H1 (cell line): ENCODE results near the gene HLA-A. TPM values are rescaled to one million over a fixed set of nuclear protein-coding genes. Genes with fewer than 3 reads are reported as not detected.

Experiments
- CTCF ChIA-PET: fragments of 300-600 bp; sonication (Branson Sonifier 250); formaldehyde crosslinking; loops from one replicate; lab custom pipeline; 2021; ENCODE audit not compliant: partially characterized antibody; lab: Charles Lee
- POLR2A ChIA-PET: fragments of 300-600 bp; sonication (Branson Sonifier 250); formaldehyde crosslinking; loops from one replicate; lab custom pipeline; 2021; ENCODE audit warnings: inconsistent platforms; ENCODE audit not compliant: partially characterized antibody; lab: Charles Lee
- DNase-seq, 2 experiments: peaks; one replicate each; pipeline versions ENCODE4 v3.0.0 to v3.0.0-alpha.2; 2010 to 2022; ENCODE audit warnings: low spot score in 2 of 2, low read depth in 1 of 2, mixed read lengths in 1 of 2
- FAIRE-seq: peaks from 2 replicates; lab custom pipeline; 2011; peaks lifted over from hg19 to GRCh38; lab: Jason Lieb, UNC
- H2AFZ ChIP-seq: 2 replicates; pipeline ENCODE4 v1.8.1; 2012; ENCODE audit warnings: low read length, inconsistent platforms
- H2AK5ac ChIP-seq: 2 replicates; pipeline ENCODE4 v1.6.1; 2013; ENCODE audit warnings: low read depth, low read length
- H2BK120ac ChIP-seq: replicated peaks from 2 replicates; pipeline ENCODE3; 2013; ENCODE audit warnings: low read depth, low read length, inconsistent platforms
- H2BK12ac ChIP-seq: 2 replicates; pipeline ENCODE4 v1.6.1; 2013; ENCODE audit warnings: low read depth, low read length
- H2BK15ac ChIP-seq: 2 replicates; pipeline ENCODE4 v1.6.1; 2013; ENCODE audit warnings: low read length
- H2BK20ac ChIP-seq: 2 replicates; pipeline ENCODE4 v1.6.1; 2013; ENCODE audit warnings: low read length
- H2BK5ac ChIP-seq: 2 replicates; pipeline ENCODE4 v1.6.1; 2013; ENCODE audit warnings: low read depth, low read length
- H3K14ac ChIP-seq: 2 replicates; pipeline ENCODE4 v1.6.1; 2013; ENCODE audit warnings: inconsistent platforms; ENCODE audit not compliant: insufficient read length
- H3K18ac ChIP-seq: 2 replicates; pipeline ENCODE4 v1.6.1; 2013; ENCODE audit warnings: low read length; ENCODE audit errors: extremely low read depth
- H3K23ac ChIP-seq: 2 replicates; pipeline ENCODE4 v1.6.1; 2013; ENCODE audit warnings: inconsistent platforms; ENCODE audit not compliant: insufficient read length
- H3K23me2 ChIP-seq: 2 replicates; pipeline ENCODE4 v1.6.1; 2013; ENCODE audit warnings: low read depth, low read length
- H3K27ac ChIP-seq: 2 replicates; pipeline ENCODE4 v1.6.1; 2011; ENCODE audit warnings: low read depth, low read length, inconsistent platforms
- H3K27me3 ChIP-seq, 4 experiments: replicated peaks in 1 of 4; 1 replicate in 1 of 4; 2 replicates in 3 of 4; pipeline versions ENCODE4 v1.6.1 to v1.8.1; 2011 to 2013; ENCODE audit warnings: low read length in 3 of 4, mild to moderate bottlenecking in 3 of 4, inconsistent platforms in 2 of 4, mixed read lengths in 2 of 4, moderate library complexity in 1 of 4; ENCODE audit not compliant: control insufficient read depth in 3 of 4, insufficient read depth in 3 of 4; ENCODE audit errors: extremely low read depth in 1 of 4
- H3K36me3 ChIP-seq, 4 experiments: 2 replicates each; pipeline versions ENCODE4 v1.6.1 to v1.8.1; 2011 to 2013; ENCODE audit warnings: mild to moderate bottlenecking in 4 of 4, low read length in 3 of 4, moderate library complexity in 2 of 4, control low read depth in 1 of 4, inconsistent platforms in 1 of 4; ENCODE audit not compliant: insufficient read depth in 4 of 4, control insufficient read depth in 2 of 4
- H3K4ac ChIP-seq: replicated peaks from 2 replicates; pipeline ENCODE3; 2013; ENCODE audit warnings: low read length, low read depth, mixed read lengths, inconsistent platforms; ENCODE audit not compliant: insufficient read length
- H3K4me1 ChIP-seq, 4 experiments: replicated peaks in 1 of 4; 1 replicate in 1 of 4; 2 replicates in 3 of 4; pipeline versions ENCODE4 v1.6.1 to v1.8.1; 2011 to 2013; ENCODE audit warnings: low read length in 3 of 4, inconsistent platforms in 2 of 4, mixed read lengths in 1 of 4; ENCODE audit not compliant: insufficient read depth in 4 of 4, control insufficient read depth in 3 of 4
- H3K4me2 ChIP-seq, 2 experiments: 2 replicates each; pipeline versions ENCODE4 v1.6.1 to v1.8.1; 2011 to 2013; ENCODE audit warnings: low read depth in 2 of 2, low read length in 2 of 2, control low read depth in 1 of 2, inconsistent platforms in 1 of 2, mild to moderate bottlenecking in 1 of 2; ENCODE audit not compliant: insufficient read depth in 1 of 2
- H3K4me3 ChIP-seq, 4 experiments: fragments of 200-600, 300-600 bp in 1 of 4; sonication (generic), shearing (Covaris generic), sonication (Bioruptor Twin) in 1 of 4; 2 replicates each; pipeline versions ENCODE4 v1.5.1 to v1.8.1; 2011 to 2016; ENCODE audit warnings: low read length in 4 of 4, low read depth in 3 of 4, control low read depth in 2 of 4, inconsistent platforms in 2 of 4, mild to moderate bottlenecking in 2 of 4, mixed read lengths in 1 of 4, moderate library complexity in 1 of 4; ENCODE audit not compliant: insufficient read depth in 2 of 4; ENCODE audit errors: extremely low read depth in 1 of 4
- H3K56ac ChIP-seq: replicated peaks from 2 replicates; pipeline ENCODE3; 2013; ENCODE audit warnings: low read depth, mild to moderate bottlenecking, mixed read lengths, low read length, inconsistent platforms; ENCODE audit not compliant: insufficient read length
- H3K79me1 ChIP-seq: 2 replicates; pipeline ENCODE4 v1.6.1; 2013; ENCODE audit warnings: low read depth, low read length, control low read depth
- H3K79me2 ChIP-seq, 2 experiments: 2 replicates each; pipeline versions ENCODE4 v1.6.1 to v1.8.1; 2012 to 2013; ENCODE audit warnings: low read length in 2 of 2, mild to moderate bottlenecking in 2 of 2, inconsistent platforms in 1 of 2; ENCODE audit not compliant: insufficient read depth in 2 of 2, control insufficient read depth in 1 of 2
- H3K9ac ChIP-seq, 4 experiments: replicated peaks in 1 of 4; 1 replicate in 1 of 4; 2 replicates in 3 of 4; pipeline versions ENCODE4 v1.6.1 to v1.8.1; 2011 to 2013; ENCODE audit warnings: low read depth in 3 of 4, low read length in 3 of 4, control low read depth in 2 of 4, mild to moderate bottlenecking in 2 of 4, moderate library complexity in 2 of 4, inconsistent platforms in 1 of 4; ENCODE audit errors: extremely low read depth in 1 of 4
- H3K9me3 ChIP-seq, 2 experiments: 2 replicates each; pipeline versions ENCODE4 v1.6.1 to v1.8.1; 2012 to 2013; ENCODE audit warnings: mild to moderate bottlenecking in 2 of 2, moderate library complexity in 2 of 2, control low read depth in 1 of 2, inconsistent platforms in 1 of 2, low read depth in 1 of 2, low read length in 1 of 2, mixed read lengths in 1 of 2; ENCODE audit not compliant: insufficient read depth in 2 of 2
- H4K20me1 ChIP-seq, 2 experiments: replicated peaks in 1 of 2; 2 replicates each; pipeline versions ENCODE3 to v1.8.1; 2011 to 2013; ENCODE audit warnings: inconsistent platforms in 2 of 2, low read length in 2 of 2, mild to moderate bottlenecking in 1 of 2; ENCODE audit not compliant: insufficient read depth in 2 of 2, control insufficient read depth in 1 of 2
- H4K5ac ChIP-seq: 2 replicates; pipeline ENCODE4 v1.6.1; 2013; ENCODE audit warnings: low read length, low read depth, mixed read lengths, inconsistent platforms; ENCODE audit not compliant: insufficient read length
- H4K8ac ChIP-seq: 2 replicates; pipeline ENCODE4 v1.8.0; 2013; ENCODE audit warnings: mild to moderate bottlenecking, moderate library complexity, low read length, inconsistent platforms; ENCODE audit not compliant: insufficient read depth; ENCODE audit errors: extremely low read depth
- H4K91ac ChIP-seq: replicated peaks from 2 replicates; pipeline ENCODE3; 2013; ENCODE audit warnings: low read length, mixed read lengths, inconsistent platforms; ENCODE audit not compliant: insufficient read length
- ASH2L ChIP-seq: fragments of 200-600, 300-600 bp; sonication (generic); IDR thresholded peaks from one replicate; pipeline ENCODE4 v1.7.1; 2017; ENCODE audit warnings: low read length
- TAF1 ChIP-seq: IDR thresholded peaks from 2 replicates; pipeline ENCODE4 v1.6.1; 2011; ENCODE audit warnings: mild to moderate bottlenecking, low read depth, low read length
- WGBS, 2 experiments: shearing (Covaris generic) in 1 of 2; methylation state at CpG; one replicate each; pipeline versions ENCODE4 v1.1.6 to v1.1.7; 2013 to 2015; ENCODE audit warnings: low lambda C conversion rate in 2 of 2, mixed read lengths in 2 of 2, inconsistent platforms in 1 of 2, low coverage in 1 of 2, missing lambda C conversion rate in 1 of 2; ENCODE audit not compliant: insufficient replicate concordance in 2 of 2, insufficient coverage in 1 of 2, insufficient read length in 1 of 2; ENCODE audit errors: extremely low coverage in 1 of 2, missing lambda C conversion rate in 1 of 2; 5-methylcytosine and 5-hydroxymethylcytosine counted together
- polyA plus RNA-seq, 7 experiments: library from polyadenylated mRNA; depleted of rRNA in 3 of 7; stranded (reverse) in 5 of 7; unstranded in 2 of 7; fragments of >200 nt in 5 of 7; fragments of 200-250 nt in 2 of 7; gene quantifications; 1 replicate in 5 of 7; 2 replicates in 1 of 7; 4 replicates in 1 of 7; pipeline versions ENCODE4 v1.2.1 to v1.2.3, GENCODE V29; 2011 to 2013; ENCODE audit warnings: missing spikeins in 2 of 7, mixed read lengths in 2 of 7
- total RNA-seq: library from RNA; stranded (reverse); fragmentation: NEBNext Ultra II Directional; extraction: Animal tissue kit (Norgen Biotek cat#: 25700); gene quantifications from 2 replicates; pipeline ENCODE4 v1.2.1, GENCODE V29; 2021
- TF ChIP-seq, protein P1 (sequence below): IDR thresholded peaks from 2 replicates; pipeline ENCODE4 v1.6.1; 2011; ENCODE audit warnings: low read depth, mild to moderate bottlenecking, low read length; ENCODE audit not compliant: insufficient read depth

HLA-A gene
- total and polyA plus RNA-seq, 2 of the 8 experiments (the other 6 are each of a cell fraction or from before 2014, with no cell fraction given), result 221 to 474 TPM

DNA sequence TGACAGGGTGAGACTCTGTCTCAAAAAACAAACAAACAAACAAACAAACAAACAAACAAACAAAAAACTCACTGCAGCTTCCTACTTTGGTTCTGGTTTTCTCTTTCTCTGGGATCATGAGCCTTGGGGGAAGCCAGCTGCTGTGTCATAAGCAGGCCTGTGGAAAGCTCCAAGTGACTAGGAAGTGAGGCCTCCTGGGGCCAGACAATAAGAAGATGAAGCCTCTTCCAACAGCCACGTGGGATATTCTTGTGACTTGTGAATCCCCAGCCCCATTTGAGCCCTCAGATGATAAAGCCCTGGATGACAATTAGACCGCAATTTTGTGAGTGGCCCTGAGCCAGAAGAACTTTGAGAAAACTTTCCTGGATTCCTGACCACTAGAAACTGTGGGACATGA is 11.4 kb downstream of the HLA-A start:
- H4K5ac ChIP-seq, result no peak overlapping the region
- ChIA-PET POLR2A (no interaction called here), CTCF (no interaction called here)
- FAIRE-seq (no peak), DNase-seq (no peak)
- H3K27ac ChIP-seq, result no peak overlapping the region
- no peak overlapping the region for H3K4me3 ChIP-seq
- H3K4me2 ChIP-seq, result no peak overlapping the region
- TF ChIP-seq TAF1 (no peak), ASH2L (no peak)
- TF ChIP-seq, protein P1, sequence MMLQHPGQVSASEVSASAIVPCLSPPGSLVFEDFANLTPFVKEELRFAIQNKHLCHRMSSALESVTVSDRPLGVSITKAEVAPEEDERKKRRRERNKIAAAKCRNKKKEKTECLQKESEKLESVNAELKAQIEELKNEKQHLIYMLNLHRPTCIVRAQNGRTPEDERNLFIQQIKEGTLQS, result no peak
- H4K20me1 ChIP-seq, result no peaks in the 10 kb centered on the region
- H3K9ac ChIP-seq, result no peak overlapping the region
- H4K91ac ChIP-seq, result no peak overlapping the region
- 72% methylated on average over 2 of the region's 2 CpGs; no CpG with 5 or more reads in 1 of the 2 experiments for WGBS, 2 experiments
- no peaks in the 10 kb centered on the region for H3K79me1 ChIP-seq
- no peaks in the 10 kb centered on the region for H3K79me2 ChIP-seq
- no peak overlapping the region for H2BK15ac ChIP-seq
- H3K9me3 ChIP-seq, result no peaks in the 10 kb centered on the region; a peak in 1 of 4 replicates
- no peak overlapping the region for H2BK20ac ChIP-seq
- no peaks in the 10 kb centered on the region for H3K23me2 ChIP-seq
- no peaks in the 10 kb centered on the region for H3K27me3 ChIP-seq
- H2BK5ac ChIP-seq, result no peak overlapping the region
- H3K4ac ChIP-seq, result no peak overlapping the region
- no peak overlapping the region for H3K14ac ChIP-seq
- no peak overlapping the region for H3K23ac ChIP-seq
- peaks cover 0 to 4% (median 0%) of the 10 kb centered on the region in 4 experiments; a peak in 2 of 7 replicates for H3K4me1 ChIP-seq
- no peak overlapping the region for H3K18ac ChIP-seq
- no peak overlapping the region for H2AK5ac ChIP-seq
- no peak overlapping the region for H4K8ac ChIP-seq
- no peak overlapping the region for H2BK12ac ChIP-seq
- no peak overlapping the region for H2AFZ ChIP-seq
- no peak overlapping the region for H3K56ac ChIP-seq
- no peak overlapping the region for H2BK120ac ChIP-seq
- H3K36me3 ChIP-seq, result no peaks in the 10 kb centered on the region; a peak in 2 of 8 replicates
